Measurements from ENCODE around the gene CNIH3. TPM values are rescaled to one million over a fixed set of nuclear protein-coding genes. Genes with fewer than 3 reads are reported as not detected.

CNIH3 gene
- total and polyA plus RNA-seq, 12 donors, result 0.30 to 5.5 (median 2.2) TPM

DNA sequence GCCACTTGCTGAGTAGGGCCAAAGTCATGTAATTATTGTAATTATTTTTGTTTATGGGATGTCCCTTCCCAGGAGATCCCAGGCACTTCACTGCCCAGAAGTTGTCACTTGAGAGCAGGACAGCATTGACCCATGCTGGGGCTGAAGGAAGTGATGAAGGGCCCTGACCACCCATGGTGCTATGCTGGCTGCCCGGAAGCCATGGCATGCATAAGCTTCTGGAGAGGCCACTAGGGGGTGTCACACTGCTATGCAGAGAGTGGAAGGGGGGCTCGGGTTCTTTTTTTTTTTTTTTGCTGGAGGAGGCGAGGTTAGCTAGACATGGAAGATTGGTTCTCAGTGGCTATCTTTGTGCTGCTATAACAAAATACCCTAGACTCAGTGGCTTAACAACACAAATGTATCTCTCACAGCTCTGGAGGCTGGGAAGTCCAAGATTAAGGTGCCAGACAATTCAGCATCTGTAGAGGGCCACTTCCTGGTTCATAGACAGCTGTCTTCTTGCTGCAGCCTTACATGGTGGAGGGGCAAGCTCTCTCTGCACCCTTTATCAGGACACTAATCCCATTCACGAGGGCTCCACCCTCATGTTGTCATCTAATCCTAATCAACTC lies 84.9 kb downstream of the CNIH3 start:
- Histone ChIP-seq H3K4me3 (no peak overlapping the region), H3K27ac (no peak overlapping the region), H3K9me3 (replicated peaks in 1 of 3) (no peaks in the 10 kb centered on the region), H3K36me3 (replicated peaks in 1 of 2) (no peaks in the 10 kb centered on the region), H3K27me3 (no peaks in the 10 kb centered on the region), H3K4me1 (replicated peaks in 1 of 2) (no peaks in the 10 kb centered on the region)
- WGBS, 4 donors, result 71 to 88% (median 78%) methylated on average over 4 of the region's 4 CpGs
- TF ChIP-seq, protein P1, sequence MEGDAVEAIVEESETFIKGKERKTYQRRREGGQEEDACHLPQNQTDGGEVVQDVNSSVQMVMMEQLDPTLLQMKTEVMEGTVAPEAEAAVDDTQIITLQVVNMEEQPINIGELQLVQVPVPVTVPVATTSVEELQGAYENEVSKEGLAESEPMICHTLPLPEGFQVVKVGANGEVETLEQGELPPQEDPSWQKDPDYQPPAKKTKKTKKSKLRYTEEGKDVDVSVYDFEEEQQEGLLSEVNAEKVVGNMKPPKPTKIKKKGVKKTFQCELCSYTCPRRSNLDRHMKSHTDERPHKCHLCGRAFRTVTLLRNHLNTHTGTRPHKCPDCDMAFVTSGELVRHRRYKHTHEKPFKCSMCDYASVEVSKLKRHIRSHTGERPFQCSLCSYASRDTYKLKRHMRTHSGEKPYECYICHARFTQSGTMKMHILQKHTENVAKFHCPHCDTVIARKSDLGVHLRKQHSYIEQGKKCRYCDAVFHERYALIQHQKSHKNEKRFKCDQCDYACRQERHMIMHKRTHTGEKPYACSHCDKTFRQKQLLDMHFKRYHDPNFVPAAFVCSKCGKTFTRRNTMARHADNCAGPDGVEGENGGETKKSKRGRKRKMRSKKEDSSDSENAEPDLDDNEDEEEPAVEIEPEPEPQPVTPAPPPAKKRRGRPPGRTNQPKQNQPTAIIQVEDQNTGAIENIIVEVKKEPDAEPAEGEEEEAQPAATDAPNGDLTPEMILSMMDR (IDR thresholded peaks at IDR 0.05), result peak in 1 of 6 experiments; percentile 20
- no peak for TF ChIP-seq POLR2A (IDR thresholded peaks at IDR 0.05)
- intact Hi-C loops (cut with DNase I), result no loop called here
- DNase-seq, result no peak

DNA sequence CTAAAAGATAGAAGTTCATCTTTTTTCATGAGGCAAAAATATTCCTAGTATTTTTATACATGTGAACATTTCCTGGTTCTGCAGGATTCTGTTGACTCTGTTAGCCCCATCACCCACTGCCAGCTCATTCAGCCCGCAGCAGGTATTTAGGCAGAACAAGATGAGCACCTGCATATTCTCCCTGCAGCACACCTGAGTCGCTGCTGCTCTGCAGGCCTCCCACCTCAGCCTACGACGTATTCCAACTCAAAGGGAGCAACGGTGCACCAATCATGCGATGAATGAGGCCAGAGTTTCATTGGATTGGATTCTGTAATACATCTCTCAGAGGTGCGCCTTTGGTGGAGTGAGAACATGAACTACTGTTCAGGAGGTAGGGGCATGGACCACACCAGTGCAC lies 87.6 kb downstream of the CNIH3 start:
- intact Hi-C loops (cut with DNase I), result no loop called here
- WGBS, 4 donors, result 87 to 94% (median 89%) methylated on average over 7 of the region's 7 CpGs

DNA sequence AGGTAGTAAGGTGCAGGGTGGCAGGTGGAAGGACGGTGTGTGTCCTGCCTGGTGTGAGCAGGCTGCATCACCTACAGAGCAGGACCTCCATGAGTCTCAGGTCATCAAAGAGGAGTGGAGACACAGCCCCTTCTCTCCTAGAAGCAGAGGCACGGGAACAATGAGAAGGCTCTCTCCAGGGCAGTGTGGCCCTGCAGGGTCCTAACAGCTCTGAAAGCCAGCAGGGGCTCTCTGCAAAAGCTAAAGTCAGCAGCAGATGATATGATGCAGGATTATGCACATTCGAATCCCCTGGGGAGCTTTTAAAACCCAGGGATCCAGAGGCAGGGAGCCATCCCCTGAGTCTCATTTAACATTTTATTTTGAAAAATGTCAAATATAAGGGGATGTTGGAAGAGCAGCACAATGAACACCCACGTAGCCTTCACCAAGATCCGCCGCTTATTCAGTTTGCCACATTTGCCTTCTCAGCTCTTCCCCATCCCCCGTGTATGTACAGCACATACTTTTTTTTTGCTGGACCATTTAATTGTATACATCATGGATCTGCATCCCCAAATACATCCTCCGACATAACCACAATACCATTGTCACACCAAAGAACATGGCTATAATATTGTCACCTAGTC lies 88.1 kb downstream of the CNIH3 start:
- no peak for DNase-seq
- TF ChIP-seq, protein P1 (IDR thresholded peaks at IDR 0.05), result no peak
- TF ChIP-seq POLR2A (IDR thresholded peaks at IDR 0.05), result no peak
- no peaks in the 10 kb centered on the region for H3K4me1 ChIP-seq (replicated peaks in 1 of 2)
- no peak overlapping the region for H3K27ac ChIP-seq
- no peak overlapping the region for H3K4me3 ChIP-seq
- H3K9me3 ChIP-seq (replicated peaks in 1 of 3), result no peaks in the 10 kb centered on the region
- H3K36me3 ChIP-seq (replicated peaks in 1 of 2), result no peaks in the 10 kb centered on the region
- 83 to 87% (median 84%) methylated on average over 8 of the region's 8 CpGs for WGBS, 4 donors
- intact Hi-C loops (cut with DNase I), result no loop called here
- no peaks in the 10 kb centered on the region for H3K27me3 ChIP-seq

More for the DNA sequence above, 87.6 kb downstream of the CNIH3 start:
- no peak for TF ChIP-seq POLR2A (IDR thresholded peaks at IDR 0.05)
- TF ChIP-seq, protein P1 (IDR thresholded peaks at IDR 0.05), result no peak
- no peaks in the 10 kb centered on the region for H3K9me3 ChIP-seq (replicated peaks in 1 of 3)
- no peaks in the 10 kb centered on the region for H3K27me3 ChIP-seq
- no peak overlapping the region for H3K4me3 ChIP-seq
- no peak for DNase-seq
- no peaks in the 10 kb centered on the region for H3K4me1 ChIP-seq (replicated peaks in 1 of 2)
- H3K27ac ChIP-seq, result no peak overlapping the region
- H3K36me3 ChIP-seq (replicated peaks in 1 of 2), result no peaks in the 10 kb centered on the region

DNA sequence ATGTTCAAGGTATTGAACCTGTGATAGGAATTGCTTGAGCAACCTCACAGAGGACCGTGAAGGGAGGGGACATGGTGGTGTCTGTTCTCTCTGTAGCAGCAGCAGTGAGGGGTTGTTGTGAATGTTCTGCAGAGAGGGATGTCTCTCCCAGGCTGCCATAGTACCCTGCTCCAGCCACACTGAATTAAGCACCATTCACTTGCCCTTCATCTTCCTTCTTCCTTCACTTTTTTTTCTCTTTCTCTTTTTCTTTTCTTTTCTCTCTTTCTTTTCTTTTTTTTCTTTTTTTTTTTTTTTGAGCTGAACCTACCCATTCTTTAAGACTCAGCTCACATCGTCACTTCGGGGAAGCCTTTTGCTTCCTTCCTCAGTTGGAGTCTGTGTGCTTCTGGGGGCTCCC lies 89.5 kb downstream of the CNIH3 start:
- H3K27me3 ChIP-seq, result no peaks in the 10 kb centered on the region
- H3K9me3 ChIP-seq (replicated peaks in 1 of 3), result no peaks in the 10 kb centered on the region
- intact Hi-C loops (cut with DNase I), result no loop called here
- no peak overlapping the region for H3K27ac ChIP-seq
- no peaks in the 10 kb centered on the region for H3K36me3 ChIP-seq (replicated peaks in 1 of 2)
- no peak overlapping the region for H3K4me3 ChIP-seq
- no peak for TF ChIP-seq POLR2A (IDR thresholded peaks at IDR 0.05)
- TF ChIP-seq, protein P1 (IDR thresholded peaks at IDR 0.05), result no peak
- no peaks in the 10 kb centered on the region for H3K4me1 ChIP-seq (replicated peaks in 1 of 2)
- WGBS, 4 donors, result 53 to 81% (median 64%) methylated on average over 3 of the region's 3 CpGs
- no peak for DNase-seq
